Prostate gland (tissue), 2 donors: ENCODE data around the gene OR5A2. TPM values are rescaled to one million over a fixed set of nuclear protein-coding genes. Genes with fewer than 3 reads are reported as not detected.

Source experiments
- DNase-seq: peaks from one replicate; pipeline ENCODE4 v3.0.0-alpha.2; 2019; ENCODE audit warnings: low spot score
- H3K27ac ChIP-seq, 2 donors: fragments of 200-600 bp; sonication (generic); 2 replicates each; pipeline ENCODE4 v1.5.1; 2017 to 2019
- H3K27me3 ChIP-seq: fragments of 200-600 bp; sonication (generic); replicated peaks from 2 replicates; pipeline ENCODE4 v1.5.1; 2019; ENCODE audit not compliant: insufficient read depth
- H3K36me3 ChIP-seq, 2 donors: fragments of 200-600 bp; sonication (generic); 1 replicate in 1 of 2; 2 replicates in 1 of 2; pipeline versions ENCODE4 v1.5.1 to v1.8.1; 2017 to 2019
- H3K4me1 ChIP-seq: fragments of 200-600 bp; sonication (generic); replicated peaks from 2 replicates; pipeline ENCODE4 v1.5.1; 2019
- H3K4me3 ChIP-seq, 2 donors: fragments of 200-600 bp; sonication (generic); 2 replicates each; pipeline ENCODE4 v1.5.1; 2017 to 2019
- H3K9me3 ChIP-seq: fragments of 200-600 bp; sonication (generic); 2 replicates; pipeline ENCODE4 v1.5.1; 2017
- POLR2A ChIP-seq: fragments of 450-650 bp; IDR thresholded peaks from one replicate; pipeline ENCODE4 v1.6.1; 2016; ENCODE audit warnings: antibody characterized with exemption, mild to moderate bottlenecking
- POLR2AphosphoS5 ChIP-seq: sonication (generic); formaldehyde crosslinking; IDR thresholded peaks from one replicate; pipeline ENCODE4 v1.6.1; 2017; ENCODE audit warnings: antibody characterized with exemption
- WGBS: methylation state at CpG from one replicate; pipeline ENCODE4 v1.1.5; 2018; 5-methylcytosine and 5-hydroxymethylcytosine counted together
- intact Hi-C: fragments of 100-400 bp; cut with DNase I; formaldehyde crosslinking; loops from one replicate; pipeline ENCODE4 v1.14.2; 2022
- total RNA-seq, 2 donors: library from RNA; depleted of rRNA; stranded (reverse); fragments of >200 nt; gene quantifications; one replicate each; pipeline ENCODE4 v1.1.0, GENCODE V29; 2016
- TF ChIP-seq, protein P1 (sequence below), 4 experiments: fragments of 200-600 bp in 2 of 4; fragments of 450-650 bp in 2 of 4; sonication (generic) in 2 of 4; IDR thresholded peaks; 1 replicate in 3 of 4; 2 replicates in 1 of 4; pipeline ENCODE4 v1.5.1; 2016 to 2019; ENCODE audit warnings: antibody characterized with exemption in 4 of 4, mild to moderate bottlenecking in 2 of 4, moderate library complexity in 2 of 4

The OR5A2 gene
- total RNA-seq, 2 donors from 2014 or later = not detected

DNA sequence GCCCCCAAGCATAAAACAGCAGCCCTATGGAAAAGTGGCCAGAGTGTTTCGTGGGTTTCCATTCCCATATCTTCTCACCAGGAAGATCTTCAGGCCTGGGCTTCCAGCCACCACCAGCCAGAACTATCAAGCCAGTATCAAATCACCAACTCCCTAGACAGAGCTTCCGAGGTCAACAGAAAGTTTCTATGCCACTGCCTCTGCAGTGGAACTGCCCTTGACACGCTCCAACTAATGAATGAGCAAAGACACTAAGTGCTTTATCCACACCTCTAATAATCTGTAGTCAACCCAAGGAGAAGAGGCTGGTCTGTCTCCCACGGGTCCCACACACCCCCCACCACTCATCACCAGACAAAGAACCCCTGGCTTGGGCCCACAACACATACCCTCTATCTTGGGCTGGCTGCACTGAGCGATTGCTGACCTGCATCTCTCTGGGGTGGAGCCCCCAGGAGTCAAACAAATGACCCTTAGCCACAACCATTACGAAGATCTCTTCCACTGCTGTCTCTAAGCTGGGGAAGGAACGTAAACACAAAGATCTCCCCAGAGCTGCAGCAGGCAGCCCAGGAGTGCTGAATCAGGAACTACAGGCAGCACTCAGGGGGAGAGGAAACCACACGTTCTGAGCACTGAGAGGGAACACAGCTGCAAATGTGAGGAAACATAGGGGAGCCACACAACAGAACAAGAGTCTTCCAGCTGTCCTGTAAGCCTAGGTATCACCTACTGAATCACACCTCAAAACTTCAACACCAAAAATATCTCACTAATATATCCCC, 57.8 kb downstream of the OR5A2 start:
- DNase-seq = no peak
- WGBS = 72% methylated on average over 8 of the region's 8 CpGs
- TF ChIP-seq, protein P1, sequence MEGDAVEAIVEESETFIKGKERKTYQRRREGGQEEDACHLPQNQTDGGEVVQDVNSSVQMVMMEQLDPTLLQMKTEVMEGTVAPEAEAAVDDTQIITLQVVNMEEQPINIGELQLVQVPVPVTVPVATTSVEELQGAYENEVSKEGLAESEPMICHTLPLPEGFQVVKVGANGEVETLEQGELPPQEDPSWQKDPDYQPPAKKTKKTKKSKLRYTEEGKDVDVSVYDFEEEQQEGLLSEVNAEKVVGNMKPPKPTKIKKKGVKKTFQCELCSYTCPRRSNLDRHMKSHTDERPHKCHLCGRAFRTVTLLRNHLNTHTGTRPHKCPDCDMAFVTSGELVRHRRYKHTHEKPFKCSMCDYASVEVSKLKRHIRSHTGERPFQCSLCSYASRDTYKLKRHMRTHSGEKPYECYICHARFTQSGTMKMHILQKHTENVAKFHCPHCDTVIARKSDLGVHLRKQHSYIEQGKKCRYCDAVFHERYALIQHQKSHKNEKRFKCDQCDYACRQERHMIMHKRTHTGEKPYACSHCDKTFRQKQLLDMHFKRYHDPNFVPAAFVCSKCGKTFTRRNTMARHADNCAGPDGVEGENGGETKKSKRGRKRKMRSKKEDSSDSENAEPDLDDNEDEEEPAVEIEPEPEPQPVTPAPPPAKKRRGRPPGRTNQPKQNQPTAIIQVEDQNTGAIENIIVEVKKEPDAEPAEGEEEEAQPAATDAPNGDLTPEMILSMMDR (IDR thresholded peaks at IDR 0.05) = no peak
- no peak for TF ChIP-seq POLR2AphosphoS5
- TF ChIP-seq POLR2A = no peak
- Histone ChIP-seq H3K36me3 (no peaks in the 10 kb centered on the region), H3K4me3 (no peak overlapping the region), H3K4me1 (no peaks in the 10 kb centered on the region), H3K9me3 (no peaks in the 10 kb centered on the region), H3K27ac (no peak overlapping the region), H3K27me3 (no peaks in the 10 kb centered on the region)
- intact Hi-C loops = no loop called here

Other genes starting within 250 kb of the OR5A2 start
- gene MPEG1, start 213.5 kb downstream of the OR5A2 start, total RNA-seq = 1 to 10 TPM; 3.2 to 8.2 TPM
- gene OR5AN1, start 67.5 kb downstream of the OR5A2 start, total RNA-seq = not detected
- under 1 TPM in 1 of 2 donors, not detected in 1; 0.17 TPM for gene OR5A1, start 10.1 kb upstream of the OR5A2 start, total RNA-seq
- not detected for gene OR4D6, start 30.5 kb upstream of the OR5A2 start, total RNA-seq
- gene OR4D10, start 46.9 kb upstream of the OR5A2 start, total RNA-seq = not detected
- not detected for gene OR4D11, start 77.2 kb upstream of the OR5A2 start, total RNA-seq
- not detected for gene OR4D9, start 85.1 kb upstream of the OR5A2 start, total RNA-seq
- gene OSBP, start 189.4 kb upstream of the OR5A2 start, total RNA-seq = 10 to 100 TPM; 46.1 to 49.0 TPM
- 10 to 100 TPM; 10.3 to 26.2 TPM for gene PATL1, start 242.6 kb upstream of the OR5A2 start, total RNA-seq